K562 (cell line): ENCODE measurements around the gene OARD1.

Experiments
- ATF4 ChIP-seq: fragments of 450-650 bp; formaldehyde crosslinking; IDR thresholded peaks from 2 replicates; pipeline ENCODE4 v1.4.0; 2022; ENCODE audit warnings: mild to moderate bottlenecking, moderate library complexity
- SETDB1 ChIP-seq: IDR thresholded peaks from one replicate; pipeline ENCODE4 v1.6.1; 2012; ENCODE audit warnings: low read length, control low read depth, inconsistent platforms
- ZC3H11A ChIP-seq: IDR thresholded peaks from 2 replicates; pipeline ENCODE4 v1.6.1; 2012; ENCODE audit warnings: low read depth, low read length, improper control_type of control experiment

- no peak for TF ChIP-seq ATF4 (CRISPR knock-in tag)
- TF ChIP-seq ZC3H11A: no peak
- no peak for TF ChIP-seq SETDB1
Observed at GRCh38 chr6:41072836-41073202, 663 bp upstream of the OARD1 start, which contains the start of gene NFYA.
